HG03066 (cell line): ENCODE measurements around the gene ALG12.

Source experiments
- ATAC-seq: cut with Tn5 transposase; IDR thresholded peaks from one replicate; pipeline ENCODE4 v1.9.1; 2021; ENCODE audit warnings: low read depth; ENCODE audit not compliant: unreplicated experiment

Gene ALG12

DNA sequence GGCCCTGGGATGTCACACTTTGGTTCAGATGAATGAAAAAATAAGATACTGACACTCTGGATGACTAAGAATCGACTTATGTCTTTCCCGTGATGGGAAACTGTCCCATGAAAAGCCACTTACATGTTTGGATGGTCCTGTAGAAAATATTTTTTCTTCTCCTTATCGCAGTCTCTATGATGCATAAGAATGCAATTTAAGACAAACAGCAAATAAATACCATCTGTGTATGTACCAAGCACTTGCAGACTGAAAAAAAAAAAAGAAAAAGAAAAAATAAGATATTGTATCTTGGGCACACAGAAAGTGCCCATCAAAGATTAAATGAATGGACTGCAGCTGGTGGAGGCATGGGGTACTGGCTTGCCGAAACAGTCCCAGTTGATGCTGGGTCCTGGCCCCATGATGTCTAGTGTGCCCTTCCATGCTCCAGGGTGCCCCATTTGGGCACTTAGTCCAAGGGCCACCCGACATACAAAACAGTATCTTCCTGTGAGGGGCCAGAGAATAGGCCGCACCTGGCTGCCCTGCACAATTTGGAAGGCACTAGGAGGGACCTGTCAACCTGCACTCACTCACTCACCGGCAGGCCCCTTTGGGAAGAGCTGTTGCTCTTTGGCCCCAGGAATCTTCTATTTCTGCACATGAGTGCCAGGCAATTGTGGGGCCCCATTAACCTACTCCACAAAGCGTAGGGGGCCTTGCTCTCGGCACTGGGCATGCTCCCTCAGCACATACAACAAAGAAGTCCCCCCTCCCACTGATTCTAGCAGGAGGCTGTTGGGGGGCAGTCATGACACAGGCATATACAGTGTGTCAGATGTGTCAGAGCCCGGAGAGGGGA is 67.1 kb downstream of the ALG12 start:
- ATAC-seq = no peak
